AG10803 (cell line): ENCODE data around the gene MTG2.

ENCODE experiments used
- DNase-seq: peaks from one replicate; pipeline ENCODE4 v3.0.0; 2010; ENCODE audit warnings: low read depth
- H3K4me3 ChIP-seq: 2 replicates; pipeline ENCODE4 v1.5.1; 2011; ENCODE audit warnings: mild to moderate bottlenecking, low read length, control low read depth
- CTCF ChIP-seq: conservative IDR thresholded peaks from 2 replicates; pipeline ENCODE4 v1.5.1; 2011; ENCODE audit warnings: mild to moderate bottlenecking, low read length, control low read depth, inconsistent platforms

MTG2 gene

GRCh38 chr20:62237801-62238568 lies 55.2 kb downstream of the MTG2 start, which contains the start of gene OSBPL2:
Gene OSBPL2, plus strand, starts transcription at chr20:62238521. Its CDS starts 17,664 bp downstream, at chr20:62256185.
- no peak for TF ChIP-seq CTCF
- peak; percentile 95 for DNase-seq
- H3K4me3 ChIP-seq: peak within 1 kb of the TSS; percentile 92

- TF ChIP-seq CTCF: no peak
- no peak for DNase-seq
Observed at GRCh38 chr20:62238569-62239277, 55.9 kb downstream of the MTG2 start.

GRCh38 chr20:62239278-62239879 lies 56.6 kb downstream of the MTG2 start:
- peak; percentile 20 for DNase-seq
- no peak for TF ChIP-seq CTCF
- H3K4me3 ChIP-seq: peak overlapping the region; percentile 92

More at GRCh38 chr20:62238569-62239277, 55.9 kb downstream of the MTG2 start:
- H3K4me3 ChIP-seq: peak overlapping the region; percentile 92

- TF ChIP-seq CTCF: no peak
- H3K4me3 ChIP-seq: no peak overlapping the region; the same call in 1 of the 2 replicates
- DNase-seq: no peak
Observed at GRCh38 chr20:62240020-62240685, 57.3 kb downstream of the MTG2 start.

GRCh38 chr20:62241506-62241905 lies 58.7 kb downstream of the MTG2 start:
- DNase-seq: no peak
- H3K4me3 ChIP-seq: no peak overlapping the region
- TF ChIP-seq CTCF: no peak

GRCh38 chr20:62242176-62242575 lies 59.3 kb downstream of the MTG2 start:
- no peak for TF ChIP-seq CTCF
- no peak overlapping the region for H3K4me3 ChIP-seq
- no peak for DNase-seq
